Measurements from ENCODE around the gene DEAF1. TPM values are rescaled to one million over a fixed set of nuclear protein-coding genes. Genes with fewer than 3 reads are reported as not detected.
A peak's percentile ranks its signal among the peaks of the same experiment; 100 is the strongest.

DEAF1 gene
- total RNA-seq, 4 donors from 2014 or later: 61.8 to 103 (median 87.6) TPM

DNA sequence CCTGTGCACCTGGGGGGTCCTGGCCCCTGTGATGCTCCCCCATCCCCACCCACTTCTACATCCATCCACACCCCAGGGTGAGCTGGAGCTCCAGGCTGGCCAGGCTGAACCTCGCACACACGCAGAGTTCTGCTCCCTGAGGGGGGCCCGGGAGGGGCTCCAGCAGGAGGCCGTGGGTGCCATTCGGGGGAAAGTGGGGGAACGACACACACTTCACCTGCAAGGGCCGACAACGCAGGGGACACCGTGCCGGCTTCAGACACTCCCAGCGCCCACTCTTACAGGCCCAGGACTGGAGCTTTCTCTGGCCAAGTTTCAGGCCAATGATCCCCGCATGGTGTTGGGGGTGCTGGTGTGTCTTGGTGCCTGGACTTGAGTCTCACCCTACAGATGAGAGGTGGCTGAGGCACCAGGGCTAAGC lies 32.3 kb upstream of the DEAF1 start:
- no peak for DNase-seq
- WGBS, 2 donors: 87 to 93% methylated on average over 12 of the region's 12 CpGs
- Histone ChIP-seq H3K27me3 (no peaks in the 10 kb centered on the region), H3K36me3 (peaks cover 2 to 3% of the 10 kb centered on the region in 2 donors), H3K27ac (peak overlapping the region; percentile 68 to 80 (median 75)), H3K4me3 (replicated peaks in 1 of 3) (no peak overlapping the region), H3K4me1 (peaks cover 23 to 34% of the 10 kb centered on the region in 2 donors), H3K9me3 (no peaks in the 10 kb centered on the region)
- no peak for TF ChIP-seq POLR2A (IDR thresholded peaks at IDR 0.05)
- TF ChIP-seq, protein P1, sequence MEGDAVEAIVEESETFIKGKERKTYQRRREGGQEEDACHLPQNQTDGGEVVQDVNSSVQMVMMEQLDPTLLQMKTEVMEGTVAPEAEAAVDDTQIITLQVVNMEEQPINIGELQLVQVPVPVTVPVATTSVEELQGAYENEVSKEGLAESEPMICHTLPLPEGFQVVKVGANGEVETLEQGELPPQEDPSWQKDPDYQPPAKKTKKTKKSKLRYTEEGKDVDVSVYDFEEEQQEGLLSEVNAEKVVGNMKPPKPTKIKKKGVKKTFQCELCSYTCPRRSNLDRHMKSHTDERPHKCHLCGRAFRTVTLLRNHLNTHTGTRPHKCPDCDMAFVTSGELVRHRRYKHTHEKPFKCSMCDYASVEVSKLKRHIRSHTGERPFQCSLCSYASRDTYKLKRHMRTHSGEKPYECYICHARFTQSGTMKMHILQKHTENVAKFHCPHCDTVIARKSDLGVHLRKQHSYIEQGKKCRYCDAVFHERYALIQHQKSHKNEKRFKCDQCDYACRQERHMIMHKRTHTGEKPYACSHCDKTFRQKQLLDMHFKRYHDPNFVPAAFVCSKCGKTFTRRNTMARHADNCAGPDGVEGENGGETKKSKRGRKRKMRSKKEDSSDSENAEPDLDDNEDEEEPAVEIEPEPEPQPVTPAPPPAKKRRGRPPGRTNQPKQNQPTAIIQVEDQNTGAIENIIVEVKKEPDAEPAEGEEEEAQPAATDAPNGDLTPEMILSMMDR (IDR thresholded peaks at IDR 0.05): no peak
- intact Hi-C loops (cut with DNase I): loop anchor here (5.0 to 10.0 kb wide), 2 partner anchors 62 to 175 kb away; no protein-coding TSS in a partner anchor

DNA sequence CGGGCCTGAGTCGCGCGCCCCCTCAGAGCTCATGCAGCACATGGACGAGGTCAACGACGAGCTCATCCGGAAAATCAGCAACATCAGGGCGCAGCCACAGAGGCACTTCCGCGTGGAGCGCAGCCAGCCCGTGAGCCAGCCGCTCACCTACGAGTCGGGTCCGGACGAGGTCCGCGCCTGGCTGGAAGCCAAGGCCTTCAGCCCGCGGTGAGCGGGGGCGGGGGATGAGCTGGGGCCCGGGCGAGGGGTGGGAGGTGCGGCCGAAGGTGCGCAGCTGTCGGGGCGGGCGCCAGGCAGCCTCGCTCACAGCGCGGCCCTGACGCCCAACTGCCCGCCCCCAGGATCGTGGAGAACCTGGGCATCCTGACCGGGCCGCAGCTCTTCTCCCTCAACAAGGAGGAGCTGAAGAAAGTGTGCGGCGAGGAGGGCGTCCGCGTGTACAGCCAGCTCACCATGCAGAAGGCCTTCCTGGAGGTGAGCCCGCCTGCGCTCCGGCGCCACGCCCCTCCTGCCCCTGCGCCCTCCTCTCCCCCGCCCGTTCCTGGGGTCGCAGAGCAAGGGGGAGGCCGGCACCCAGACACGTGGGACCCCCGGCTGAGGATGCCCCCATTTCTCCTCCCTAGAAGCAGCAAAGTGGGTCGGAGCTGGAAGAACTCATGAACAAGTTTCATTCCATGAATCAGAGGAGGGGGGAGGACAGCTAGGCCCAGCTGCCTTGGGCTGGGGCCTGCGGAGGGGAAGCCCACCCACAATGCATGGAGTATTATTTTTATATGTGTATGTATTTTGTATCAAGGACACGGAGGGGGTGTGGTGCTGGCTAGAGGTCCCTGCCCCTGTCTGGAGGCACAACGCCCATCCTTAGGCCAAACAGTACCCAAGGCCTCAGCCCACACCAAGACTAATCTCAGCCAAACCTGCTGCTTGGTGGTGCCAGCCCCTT lies 31.5 kb upstream of the DEAF1 start:
- WGBS, 2 donors: 24 to 31% methylated on average over 11 to 21 of the region's 61 CpGs
- H3K27me3 ChIP-seq: no peaks in the 10 kb centered on the region
- H3K9me3 ChIP-seq: no peaks in the 10 kb centered on the region
- peak in 1 of 2 donors; percentile 20 for TF ChIP-seq POLR2A (IDR thresholded peaks at IDR 0.05)
- TF ChIP-seq, protein P1 (IDR thresholded peaks at IDR 0.05): no peak
- H3K4me3 ChIP-seq (replicated peaks in 1 of 3): no peak overlapping the region
- peaks cover 10 to 11% of the 10 kb centered on the region in 2 donors for H3K36me3 ChIP-seq
- H3K27ac ChIP-seq: peak overlapping the region; percentile 68 to 80 (median 75)
- DNase-seq: peak; percentile 94 to 95
- peaks cover 23 to 34% of the 10 kb centered on the region in 2 donors for H3K4me1 ChIP-seq
- intact Hi-C loops (cut with DNase I): loop anchor here (5.0 to 10.0 kb wide), 2 partner anchors 62 to 174 kb away; no protein-coding TSS in a partner anchor

DNA sequence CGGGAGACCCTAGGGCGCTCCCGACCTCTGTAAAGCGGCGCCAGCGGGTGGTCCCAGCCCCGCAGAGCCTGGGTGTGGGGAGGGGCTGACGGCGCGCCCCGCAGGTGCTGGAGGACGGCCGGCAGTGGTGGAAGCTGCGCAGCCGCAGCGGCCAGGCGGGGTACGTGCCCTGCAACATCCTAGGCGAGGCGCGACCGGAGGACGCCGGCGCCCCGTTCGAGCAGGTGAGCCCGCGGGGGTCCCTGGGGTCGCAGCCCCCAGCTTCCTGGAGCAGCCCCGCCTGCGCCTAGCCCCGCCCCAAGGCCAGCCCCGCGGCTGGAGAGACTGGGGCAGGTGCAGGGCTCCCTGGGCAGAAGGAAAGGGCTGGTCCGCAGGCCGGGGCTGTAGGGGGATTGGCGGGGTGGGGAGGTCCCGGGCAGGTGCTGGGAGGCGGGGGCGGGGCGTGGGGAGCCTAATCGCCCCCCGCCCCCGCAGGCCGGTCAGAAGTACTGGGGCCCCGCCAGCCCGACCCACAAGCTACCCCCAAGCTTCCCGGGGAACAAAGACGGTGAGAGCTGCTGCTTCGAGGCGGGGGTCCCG lies 30.7 kb upstream of the DEAF1 start:
- Histone ChIP-seq H3K4me1 (peaks cover 23 to 34% of the 10 kb centered on the region in 2 donors), H3K9me3 (no peaks in the 10 kb centered on the region), H3K4me3 (replicated peaks in 1 of 3) (no peak overlapping the region), H3K27ac (peak overlapping the region; percentile 68 to 80 (median 75)), H3K36me3 (peaks cover 18% of the 10 kb centered on the region in 2 donors), H3K27me3 (no peaks in the 10 kb centered on the region)
- intact Hi-C loops (cut with DNase I): loop anchor here (5.0 to 10.0 kb wide), 2 partner anchors 61 to 173 kb away; no protein-coding TSS in a partner anchor
- 15 to 28% methylated on average over 6 to 13 of the region's 53 CpGs for WGBS, 2 donors
- TF ChIP-seq, protein P1 (IDR thresholded peaks at IDR 0.05): no peak
- TF ChIP-seq POLR2A (IDR thresholded peaks at IDR 0.05): no peak
- no peak for DNase-seq

DNA sequence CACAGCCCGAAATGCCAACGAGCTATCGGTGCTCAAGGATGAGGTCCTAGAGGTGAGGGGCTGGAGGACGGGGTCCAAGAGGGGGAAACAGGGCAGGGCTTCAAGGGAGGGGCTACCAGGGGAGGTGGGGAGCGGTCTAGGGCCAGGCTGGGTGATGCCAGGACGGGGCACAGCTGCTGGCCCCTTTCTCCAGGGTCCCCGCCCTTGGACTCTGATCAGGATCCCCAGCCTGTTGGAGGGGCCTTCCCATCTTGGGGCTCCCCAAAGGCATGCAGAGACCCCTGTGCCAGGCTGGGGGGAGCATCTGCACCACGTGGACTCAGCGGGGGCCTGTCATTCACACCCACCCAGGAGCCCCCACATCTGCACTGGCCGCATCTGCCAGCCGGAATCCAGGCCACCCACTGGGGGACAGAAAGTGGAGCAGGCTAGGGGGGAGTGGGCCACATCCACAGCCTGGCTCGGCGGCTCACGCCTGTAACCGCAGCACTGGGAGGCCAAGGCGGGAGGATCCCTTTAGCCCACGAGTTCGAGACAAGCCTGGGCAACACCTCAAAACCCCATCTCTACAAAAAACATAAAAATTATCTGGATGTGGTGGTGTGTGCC lies 29.9 kb upstream of the DEAF1 start:
- Histone ChIP-seq H3K36me3 (peaks cover 25% of the 10 kb centered on the region in 2 donors), H3K27ac (no peak overlapping the region), H3K27me3 (no peaks in the 10 kb centered on the region), H3K9me3 (no peaks in the 10 kb centered on the region), H3K4me3 (replicated peaks in 1 of 3) (no peak overlapping the region), H3K4me1 (peaks cover 23 to 34% of the 10 kb centered on the region in 2 donors)
- no peak for DNase-seq
- TF ChIP-seq, protein P1 (IDR thresholded peaks at IDR 0.05): no peak
- TF ChIP-seq POLR2A (IDR thresholded peaks at IDR 0.05): no peak
- WGBS, 2 donors: 85 to 86% methylated on average over 13 to 17 of the region's 18 CpGs
- intact Hi-C loops (cut with DNase I): loop anchor here (5.0 to 10.0 kb wide), 2 partner anchors 60 to 173 kb away; no protein-coding TSS in a partner anchor
